Neural progenitor cell (in vitro differentiated cells): ENCODE measurements around the gene VAT1. TPM values are rescaled to one million over a fixed set of nuclear protein-coding genes. Genes with fewer than 3 reads are reported as not detected.

Source experiments
- DNase-seq: peaks from one replicate; pipeline ENCODE4 v3.0.0-alpha.2; 2016; ENCODE audit warnings: low spot score
- H2AFZ ChIP-seq: fragments of 200-600 bp; sonication (generic); replicated peaks from 2 replicates; pipeline ENCODE4 v1.6.1; 2016; ENCODE audit warnings: antibody characterized with exemption
- H3F3A ChIP-seq: fragments of 200-600 bp; sonication (generic); 2 replicates; pipeline ENCODE4 v1.6.1; 2016; ENCODE audit warnings: antibody characterized with exemption, low read depth
- H3K27ac ChIP-seq: fragments of 200-600 bp; sonication (generic); 2 replicates; pipeline ENCODE4 v1.5.1; 2016; ENCODE audit warnings: mild to moderate bottlenecking
- H3K27me3 ChIP-seq: fragments of 200-600 bp; sonication (generic); 2 replicates; pipeline ENCODE4 v1.6.1; 2016; ENCODE audit warnings: mild to moderate bottlenecking, moderate library complexity
- H3K36me3 ChIP-seq: fragments of 200-600 bp; sonication (generic); 2 replicates; pipeline ENCODE4 v1.5.1; 2016
- H3K4me1 ChIP-seq: fragments of 200-600 bp; sonication (generic); 2 replicates; pipeline ENCODE4 v1.6.1; 2016; ENCODE audit warnings: mixed run types
- H3K4me2 ChIP-seq: fragments of 200-600 bp; sonication (generic); 2 replicates; pipeline ENCODE4 v1.6.1; 2016
- H3K4me3 ChIP-seq: fragments of 200-600 bp; sonication (generic); 2 replicates; pipeline ENCODE4 v1.5.1; 2016
- H3K79me2 ChIP-seq: fragments of 200-600 bp; sonication (generic); 2 replicates; pipeline ENCODE4 v1.6.1; 2016; ENCODE audit warnings: low read depth
- H3K9ac ChIP-seq: fragments of 200-600 bp; sonication (generic); 2 replicates; pipeline ENCODE4 v1.6.1; 2016
- H3K9me3 ChIP-seq: fragments of 200-600 bp; sonication (generic); 2 replicates; pipeline ENCODE4 v1.5.1; 2016; ENCODE audit warnings: low read depth
- H4K20me1 ChIP-seq: fragments of 200-600 bp; sonication (generic); 2 replicates; pipeline ENCODE4 v1.6.1; 2016; ENCODE audit warnings: low read depth
- H3K27ac Mint-ChIP-seq: 3 replicates; pipeline ENCODE4 v1.8.0; 2021; ENCODE audit warnings: mixed read lengths
- H3K27me3 Mint-ChIP-seq: 2 replicates; pipeline ENCODE4 v1.8.0; 2022; ENCODE audit warnings: low read depth, mild to moderate bottlenecking, inconsistent platforms, moderate library complexity, mixed read lengths; ENCODE audit not compliant: insufficient read depth
- H3K36me3 Mint-ChIP-seq: 3 replicates; pipeline ENCODE4 v1.8.0; 2021; ENCODE audit warnings: mixed read lengths
- H3K4me1 Mint-ChIP-seq: 3 replicates; pipeline ENCODE4 v1.8.0; 2021; ENCODE audit warnings: mixed read lengths
- H3K4me3 Mint-ChIP-seq: 3 replicates; pipeline ENCODE4 v1.8.0; 2021; ENCODE audit warnings: mild to moderate bottlenecking, moderate library complexity, mixed read lengths
- H3K9me3 Mint-ChIP-seq: 3 replicates; pipeline ENCODE4 v1.8.0; 2020; ENCODE audit warnings: mixed read lengths
- CTCF ChIP-seq: fragments of 200-600 bp; sonication (generic); IDR thresholded peaks from 2 replicates; pipeline ENCODE4 v1.5.1; 2017; ENCODE audit warnings: antibody characterized with exemption, mild to moderate bottlenecking
- EZH2 ChIP-seq: fragments of 200-600 bp; sonication (generic); IDR thresholded peaks from 2 replicates; pipeline ENCODE4 v1.6.1; 2017; ENCODE audit warnings: antibody characterized with exemption, mild to moderate bottlenecking, moderate library complexity
- EZH2phosphoT487 ChIP-seq: fragments of 200-600 bp; sonication (generic); IDR thresholded peaks from 2 replicates; pipeline ENCODE4 v1.6.1; 2017; ENCODE audit warnings: antibody characterized with exemption
- total RNA-seq: library from RNA; depleted of rRNA; stranded (reverse); fragments of >200 nt; gene quantifications from 2 replicates; pipeline ENCODE4 v1.2.3, GENCODE V29; 2015; ENCODE audit warnings: low replicate concordance

Gene VAT1
- total RNA-seq, 1 donor from 2014 or later, result 94.7 TPM

- peaks cover 3% of the 10 kb centered on the region for H3K4me1 ChIP-seq
- no peak overlapping the region for H3K27ac Mint-ChIP-seq
- H3K27me3 Mint-ChIP-seq, result no peaks in the 10 kb centered on the region
- no peaks in the 10 kb centered on the region for H3K27me3 ChIP-seq
- H3F3A ChIP-seq, result peaks cover 6% of the 10 kb centered on the region
- peaks cover 33% of the 10 kb centered on the region for H3K4me1 Mint-ChIP-seq
- no peak overlapping the region for H2AFZ ChIP-seq
- H3K9me3 ChIP-seq, result no peaks in the 10 kb centered on the region
- H4K20me1 ChIP-seq, result peaks cover 7% of the 10 kb centered on the region
- DNase-seq, result no peak
- no peak overlapping the region for H3K9ac ChIP-seq
- no peak overlapping the region for H3K4me2 ChIP-seq
- H3K4me3 ChIP-seq, result no peak overlapping the region
- no peaks in the 10 kb centered on the region for H3K36me3 ChIP-seq
- peaks cover 7% of the 10 kb centered on the region for H3K79me2 ChIP-seq
- H3K27ac ChIP-seq, result no peak overlapping the region
- no peaks in the 10 kb centered on the region for H3K9me3 Mint-ChIP-seq
- peak overlapping the region; percentile 58 for H3K4me3 Mint-ChIP-seq
- peaks cover 10% of the 10 kb centered on the region for H3K36me3 Mint-ChIP-seq
- TF ChIP-seq CTCF (no peak), EZH2 (no peak), EZH2phosphoT487 (no peak)
These were observed 8.9 kb downstream of the VAT1 start for GRCh38 chr17:43013296-43013695.

GRCh38 chr17:43011728-43012472, 10.3 kb downstream of the VAT1 start:
- DNase-seq, result no peak
- peaks cover 7% of the 10 kb centered on the region for H3F3A ChIP-seq
- H3K27ac Mint-ChIP-seq, result peak overlapping the region; percentile 66
- H3K4me1 ChIP-seq, result no peaks in the 10 kb centered on the region
- TF ChIP-seq EZH2phosphoT487, result no peak
- TF ChIP-seq EZH2, result no peak
- no peak for TF ChIP-seq CTCF
- H3K4me3 ChIP-seq, result no peak overlapping the region
- no peaks in the 10 kb centered on the region for H3K36me3 ChIP-seq
- H3K27me3 Mint-ChIP-seq, result no peaks in the 10 kb centered on the region
- H3K9me3 Mint-ChIP-seq, result no peaks in the 10 kb centered on the region
- H3K27ac ChIP-seq, result no peak overlapping the region
- H3K4me3 Mint-ChIP-seq, result peak overlapping the region; percentile 21
- H3K79me2 ChIP-seq, result no peaks in the 10 kb centered on the region
- no peaks in the 10 kb centered on the region for H3K27me3 ChIP-seq
- H2AFZ ChIP-seq, result no peak overlapping the region
- H3K9me3 ChIP-seq, result no peaks in the 10 kb centered on the region
- H4K20me1 ChIP-seq, result no peaks in the 10 kb centered on the region
- H3K4me2 ChIP-seq, result no peak overlapping the region
- peaks cover 25% of the 10 kb centered on the region for H3K4me1 Mint-ChIP-seq
- H3K36me3 Mint-ChIP-seq, result peaks cover 4% of the 10 kb centered on the region
- no peak overlapping the region for H3K9ac ChIP-seq

- Histone ChIP-seq H2AFZ (no peak overlapping the region), H3K4me2 (no peak overlapping the region), H4K20me1 (no peaks in the 10 kb centered on the region), H3K27me3 (no peaks in the 10 kb centered on the region), H3K9me3 (no peaks in the 10 kb centered on the region), H3K79me2 (no peaks in the 10 kb centered on the region), H3F3A (peaks cover 17% of the 10 kb centered on the region), H3K27ac (no peak overlapping the region), H3K4me1 (peaks cover 4% of the 10 kb centered on the region), H3K4me3 (no peak overlapping the region), H3K36me3 (no peaks in the 10 kb centered on the region), H3K9ac (no peak overlapping the region)
- Mint-ChIP-seq H3K27me3 (peaks cover 2% of the 10 kb centered on the region), H3K4me1 (peaks cover 22% of the 10 kb centered on the region), H3K27ac (no peak overlapping the region), H3K36me3 (peaks cover 4% of the 10 kb centered on the region), H3K4me3 (no peak overlapping the region), H3K9me3 (no peaks in the 10 kb centered on the region)
- no peak for DNase-seq
- no peak for TF ChIP-seq CTCF
- no peak for TF ChIP-seq EZH2
- no peak for TF ChIP-seq EZH2phosphoT487
These were observed 11.4 kb downstream of the VAT1 start for GRCh38 chr17:43010667-43011308.
